Uterus (tissue), 4 donors: ENCODE results near the gene HSPA1B. TPM values are rescaled to one million over a fixed set of nuclear protein-coding genes. Genes with fewer than 3 reads are reported as not detected.

ENCODE experiments used
- DNase-seq, 2 donors: peaks; one replicate each; pipeline ENCODE4 v3.0.0-alpha.2; 2019 to 2020
- H3K27ac ChIP-seq, 2 donors: fragments of 200-600 bp; sonication (generic); 1 replicate in 1 of 2; 2 replicates in 1 of 2; pipeline ENCODE4 v1.5.1; 2016 to 2018
- H3K27me3 ChIP-seq, 2 donors: fragments of 200-600 bp; sonication (generic); one replicate each; pipeline ENCODE4 v1.5.1; 2018 to 2019; ENCODE audit warnings: control low read depth in 1 of 2
- H3K36me3 ChIP-seq, 2 donors: fragments of 200-600 bp; sonication (generic); one replicate each; pipeline ENCODE4 v1.5.1; 2019; ENCODE audit warnings: control low read depth in 1 of 2
- H3K4me1 ChIP-seq, 2 donors: fragments of 200-600 bp; sonication (generic); one replicate each; pipeline ENCODE4 v1.5.1; 2018 to 2019; ENCODE audit warnings: control low read depth in 1 of 2
- H3K4me3 ChIP-seq, 2 donors: fragments of 200-600 bp; sonication (generic); 1 replicate in 1 of 2; 2 replicates in 1 of 2; pipeline ENCODE4 v1.5.1; 2018 to 2019; ENCODE audit warnings: mild to moderate bottlenecking in 1 of 2
- H3K9me3 ChIP-seq, 2 donors: fragments of 200-600 bp; sonication (generic); one replicate each; pipeline ENCODE4 v1.5.1; 2019; ENCODE audit warnings: control low read depth in 1 of 2
- CTCF ChIP-seq, 4 experiments: fragments of 200-600 bp in 2 of 4; fragments of 450-650 bp in 2 of 4; sonication (generic) in 2 of 4; IDR thresholded peaks; one replicate each; pipeline ENCODE4 v1.5.1; 2016 to 2019; ENCODE audit warnings: antibody characterized with exemption in 4 of 4, mild to moderate bottlenecking in 2 of 4, moderate library complexity in 1 of 4
- POLR2A ChIP-seq, 2 donors: fragments of 450-650 bp; IDR thresholded peaks; one replicate each; pipeline ENCODE4 v1.6.1; 2016; ENCODE audit warnings: antibody characterized with exemption in 2 of 2, mild to moderate bottlenecking in 1 of 2, moderate library complexity in 1 of 2
- intact Hi-C: fragments of 100-400 bp; cut with DNase I; formaldehyde crosslinking; loops from one replicate; pipeline ENCODE4 v1.15.1; 2023; ENCODE audit warnings: low total_unique reads
- total RNA-seq, 4 donors: library from RNA; depleted of rRNA in 3 of 4; stranded (reverse); fragments of >200 nt in 3 of 4; gene quantifications; one replicate each; pipeline versions ENCODE4 v1.1.0 to v1.2.4, GENCODE V29; 2014 to 2023
- donor health status: DM: yes; HTN: yes; CAD: no.

The HSPA1B gene
- total RNA-seq, 4 donors from 2014 or later, result 40.3 to 268 (median 152) TPM

DNA sequence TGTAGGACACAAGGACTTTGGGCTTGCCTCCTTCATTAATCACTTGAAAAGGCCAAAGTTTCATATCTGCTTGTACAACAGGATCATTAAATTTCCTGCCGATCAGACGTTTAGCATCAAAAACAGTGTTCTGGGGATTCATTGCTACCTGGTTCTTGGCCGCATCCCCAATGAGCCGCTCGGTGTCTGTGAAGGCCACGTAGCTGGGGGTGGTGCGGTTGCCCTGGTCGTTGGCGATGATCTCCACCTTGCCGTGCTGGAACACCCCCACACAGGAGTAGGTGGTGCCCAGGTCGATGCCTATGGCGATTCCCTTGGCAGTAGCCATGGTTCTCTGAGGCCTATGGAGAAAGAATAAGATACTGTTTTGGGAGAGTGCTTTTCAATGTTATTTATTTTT is 15.9 kb upstream of the HSPA1B start:
- no peak for TF ChIP-seq POLR2A (IDR thresholded peaks at IDR 0.05)
- no peak for TF ChIP-seq CTCF (IDR thresholded peaks at IDR 0.05)
- no peak for DNase-seq
- Histone ChIP-seq H3K27me3 (no peaks in the 10 kb centered on the region), H3K36me3 (no peaks in the 10 kb centered on the region), H3K27ac (no peak overlapping the region), H3K4me3 (no peak overlapping the region), H3K9me3 (no peaks in the 10 kb centered on the region), H3K4me1 (peaks cover 0 to 3% of the 10 kb centered on the region in 2 donors)
- intact Hi-C loops, result no loop called here

- Histone ChIP-seq H3K9me3 (no peaks in the 10 kb centered on the region), H3K4me1 (no peaks in the 10 kb centered on the region), H3K27ac (peak overlapping the region; percentile 96 to 100), H3K4me3 (peak overlapping the region in 1 of 2 donors; percentile 32), H3K27me3 (no peaks in the 10 kb centered on the region), H3K36me3 (no peaks in the 10 kb centered on the region)
- no peak for TF ChIP-seq POLR2A (IDR thresholded peaks at IDR 0.05)
- no peak for TF ChIP-seq CTCF (IDR thresholded peaks at IDR 0.05)
- DNase-seq, result no peak
- intact Hi-C loops, result no loop called here
Observed at GRCh38 chr6:31813465-31813849, 14.1 kb upstream of the HSPA1B start.

DNA sequence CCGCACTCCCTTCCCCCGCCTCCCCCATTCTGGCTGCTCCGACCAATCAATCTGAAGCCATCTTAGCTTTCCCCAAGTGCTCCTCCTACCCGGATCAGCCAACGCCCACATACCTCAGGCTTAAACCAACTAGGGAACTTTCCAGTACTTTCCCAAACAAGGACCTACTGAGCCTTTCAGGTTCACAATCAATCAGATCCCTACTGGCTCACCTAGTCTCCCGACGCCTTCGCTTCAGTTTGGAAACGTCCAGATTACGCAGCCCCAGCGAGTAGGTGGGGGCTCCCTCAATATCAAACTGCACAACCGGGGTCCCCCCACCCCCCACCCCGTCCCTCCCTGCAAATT is 12.9 kb upstream of the HSPA1B start:
- H3K9me3 ChIP-seq, result no peaks in the 10 kb centered on the region
- H3K36me3 ChIP-seq, result no peaks in the 10 kb centered on the region
- no peaks in the 10 kb centered on the region for H3K4me1 ChIP-seq
- intact Hi-C loops, result no loop called here
- H3K4me3 ChIP-seq, result peak overlapping the region; percentile 58 to 67
- TF ChIP-seq CTCF (IDR thresholded peaks at IDR 0.05) (no peak), POLR2A (IDR thresholded peaks at IDR 0.05) (peak; percentile 37 to 92)
- H3K27me3 ChIP-seq, result no peaks in the 10 kb centered on the region
- DNase-seq, result peak; percentile 96 to 99
- peak overlapping the region; percentile 96 to 100 for H3K27ac ChIP-seq

DNA sequence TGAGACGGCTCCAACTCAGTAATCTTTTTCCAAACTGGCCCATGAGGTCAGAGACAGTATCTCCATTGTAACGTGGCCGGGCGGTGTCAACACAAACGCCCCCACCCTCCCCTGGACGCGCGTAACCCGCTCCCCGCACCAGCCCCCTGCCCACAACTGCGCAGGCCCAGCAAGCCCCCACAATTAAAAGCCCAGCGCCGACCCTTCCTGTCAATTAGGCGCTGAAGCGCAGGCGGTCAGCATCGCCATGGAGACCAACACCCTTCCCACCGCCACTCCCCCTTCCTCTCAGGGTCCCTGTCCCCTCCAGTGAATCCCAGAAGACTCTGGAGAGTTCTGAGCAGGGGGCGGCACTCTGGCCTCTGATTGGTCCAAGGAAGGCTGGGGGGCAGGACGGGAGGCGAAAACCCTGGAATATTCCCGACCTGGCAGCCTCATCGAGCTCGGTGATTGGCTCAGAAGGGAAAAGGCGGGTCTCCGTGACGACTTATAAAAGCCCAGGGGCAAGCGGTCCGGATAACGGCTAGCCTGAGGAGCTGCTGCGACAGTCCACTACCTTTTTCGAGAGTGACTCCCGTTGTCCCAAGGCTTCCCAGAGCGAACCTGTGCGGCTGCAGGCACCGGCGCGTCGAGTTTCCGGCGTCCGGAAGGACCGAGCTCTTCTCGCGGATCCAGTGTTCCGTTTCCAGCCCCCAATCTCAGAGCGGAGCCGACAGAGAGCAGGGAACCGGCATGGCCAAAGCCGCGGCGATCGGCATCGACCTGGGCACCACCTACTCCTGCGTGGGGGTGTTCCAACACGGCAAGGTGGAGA is 12.3 kb upstream of the HSPA1B start, which contains the start of the genes HSPA1A and HSPA1L:
TSS of gene HSPA1A (plus strand) at position 519 of the 814 bp plus-strand sequence. CDS start at position 733, 214 bp downstream.
TSS of gene HSPA1L (minus strand) at position 259 of the 814 bp plus-strand sequence. CDS start 3,311 bp downstream, outside the sequence.
- no peaks in the 10 kb centered on the region for H3K36me3 ChIP-seq
- intact Hi-C loops, result no loop called here

More for the DNA sequence above, 12.3 kb upstream of the HSPA1B start, which contains the start of the genes HSPA1A and HSPA1L:
- TF ChIP-seq POLR2A (IDR thresholded peaks at IDR 0.05), result peak; percentile 100
- peak in 1 of 4 experiments; percentile 21 for TF ChIP-seq CTCF (IDR thresholded peaks at IDR 0.05)
- Histone ChIP-seq H3K27me3 (no peaks in the 10 kb centered on the region), H3K4me1 (peaks cover 0 to 4% of the 10 kb centered on the region in 2 donors), H3K9me3 (no peaks in the 10 kb centered on the region), H3K27ac (peak within 1 kb of the TSS; percentile 96 to 100), H3K4me3 (peak within 1 kb of the TSS; percentile 58 to 67)
- peak; percentile 97 to 98 for DNase-seq
